ENCODE measurements around the gene ZAR1L. TPM values are rescaled to one million over a fixed set of nuclear protein-coding genes. Genes with fewer than 3 reads are reported as not detected.

The ZAR1L gene
- polyA plus RNA-seq, 2 of the 4 experiments (the other 2 are of a cell fraction), result not detected

DNA sequence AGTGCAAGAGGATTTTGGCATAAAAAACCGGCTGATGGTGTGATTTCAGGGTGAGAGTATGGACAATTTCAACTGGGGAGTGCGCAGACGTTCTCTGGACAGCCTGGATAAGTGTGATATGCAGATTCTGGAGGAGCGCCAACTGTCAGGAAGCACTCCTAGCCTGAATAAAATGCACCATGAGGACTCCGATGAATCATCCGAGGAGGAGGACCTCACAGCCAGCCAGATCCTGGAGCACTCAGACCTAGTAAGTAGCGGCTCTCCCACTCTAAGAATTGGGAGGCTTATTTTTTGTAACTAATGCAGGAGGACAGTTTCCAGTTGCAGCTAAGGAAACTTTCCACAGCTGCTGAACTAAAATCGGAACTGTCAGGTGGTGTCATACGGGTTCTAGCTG, 53.6 kb downstream of the ZAR1L start:
- no peak overlapping the region for H3K27ac ChIP-seq
- DNase-seq (ENCODE audit: low read depth in 1 of 2, low spot score in 1 of 2), result no peak
- 74% methylated on average over 9 of the region's 9 CpGs for WGBS (ENCODE audit: missing lambda C conversion rate)
- TF ChIP-seq PHF8 (IDR thresholded peaks at IDR 0.05; ENCODE audit: borderline replicate concordance, low read depth) (no peak), HDAC2 (IDR thresholded peaks at IDR 0.05) (no peak)
- no peak for FAIRE-seq
- no peak for ATAC-seq
- H3K4me2 ChIP-seq, result no peak overlapping the region
- no peaks in the 10 kb centered on the region for H3K9me3 ChIP-seq
- ChIA-PET CTCF (interaction anchor here (1.2 kb wide), 1 partner anchor 16 kb away, joined by 4 read pairs; no protein-coding TSS in a partner anchor), POLR2A (no interaction called here)
- H3K4me3 ChIP-seq, result no peak overlapping the region
- H3K4me1 ChIP-seq, result no peaks in the 10 kb centered on the region

DNA sequence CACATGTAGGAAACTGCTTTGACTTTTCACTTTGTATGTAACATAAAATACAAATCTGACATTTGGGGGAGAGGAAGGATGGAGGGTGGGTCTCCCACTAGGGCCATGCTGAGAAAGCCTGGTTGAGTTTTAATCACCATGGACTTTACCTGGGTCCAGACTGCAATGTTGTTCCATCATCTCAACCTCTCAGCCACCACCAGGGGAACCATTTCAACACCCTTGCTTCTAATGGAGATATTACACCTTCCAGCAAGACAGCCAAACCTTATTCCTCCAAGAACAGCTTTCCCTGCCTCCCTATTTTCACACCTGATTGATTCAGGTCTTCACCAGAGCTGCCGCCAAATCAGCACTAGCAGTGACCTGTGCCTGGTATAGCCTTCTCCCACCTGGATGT, 56.0 kb downstream of the ZAR1L start:
- Histone ChIP-seq H3K27ac (no peak overlapping the region), H3K4me2 (no peak overlapping the region), H3K4me1 (no peaks in the 10 kb centered on the region), H3K9me3 (no peaks in the 10 kb centered on the region), H3K4me3 (no peak overlapping the region)
- TF ChIP-seq HOXB5 (CRISPR knock-in tag; IDR thresholded peaks at IDR 0.05), result no peak
- TF ChIP-seq EHMT2 (IDR thresholded peaks at IDR 0.05; ENCODE audit: low read depth), result no peak
- no peak for TF ChIP-seq HOXA7 (CRISPR knock-in tag; IDR thresholded peaks at IDR 0.05)
- no peak for TF ChIP-seq FOSB (CRISPR knock-in tag; IDR thresholded peaks at IDR 0.05)
- TF ChIP-seq MAFK (IDR thresholded peaks at IDR 0.05; ENCODE audit: partially characterized antibody), result no peak
- no peak for TF ChIP-seq ESRRA (IDR thresholded peaks at IDR 0.05; ENCODE audit: borderline replicate concordance, low read length)
- TF ChIP-seq RCOR1 (IDR thresholded peaks at IDR 0.05; ENCODE audit: low read depth, low read length), result no peak
- no peak for TF ChIP-seq CEBPB (IDR thresholded peaks at IDR 0.05)
- no peak for TF ChIP-seq ZSCAN20 (CRISPR knock-in tag; IDR thresholded peaks at IDR 0.05)
- TF ChIP-seq CBX2 (IDR thresholded peaks at IDR 0.05; ENCODE audit: borderline replicate concordance, low read depth), result no peak
- TF ChIP-seq, protein P1, sequence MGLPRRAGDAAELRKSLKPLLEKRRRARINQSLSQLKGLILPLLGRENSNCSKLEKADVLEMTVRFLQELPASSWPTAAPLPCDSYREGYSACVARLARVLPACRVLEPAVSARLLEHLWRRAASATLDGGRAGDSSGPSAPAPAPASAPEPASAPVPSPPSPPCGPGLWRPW (IDR thresholded peaks at IDR 0.05), result no peak
- no peak for TF ChIP-seq NFE2L2 (conservative IDR thresholded peaks at IDR 0.05; ENCODE audit: low read length)
- no peak for TF ChIP-seq HEYL (CRISPR knock-in tag; IDR thresholded peaks at IDR 0.05)
- TF ChIP-seq, protein P2, sequence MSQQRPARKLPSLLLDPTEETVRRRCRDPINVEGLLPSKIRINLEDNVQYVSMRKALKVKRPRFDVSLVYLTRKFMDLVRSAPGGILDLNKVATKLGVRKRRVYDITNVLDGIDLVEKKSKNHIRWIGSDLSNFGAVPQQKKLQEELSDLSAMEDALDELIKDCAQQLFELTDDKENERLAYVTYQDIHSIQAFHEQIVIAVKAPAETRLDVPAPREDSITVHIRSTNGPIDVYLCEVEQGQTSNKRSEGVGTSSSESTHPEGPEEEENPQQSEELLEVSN (IDR thresholded peaks at IDR 0.05; ENCODE audit: borderline replicate concordance, low read depth), result no peak
- no peak for TF ChIP-seq RAD21 (conservative IDR thresholded peaks at IDR 0.05 in 1 of 2, IDR thresholded peaks at IDR 0.05 in 1 of 2)
- no peak for TF ChIP-seq CHD4 (IDR thresholded peaks at IDR 0.05; ENCODE audit: borderline replicate concordance)
- ChIA-PET POLR2A (no interaction called here), CTCF (interaction anchor here (2.9 kb wide), 1 partner anchor 12 kb away, joined by 8 read pairs; no protein-coding TSS in a partner anchor)
- DNase-seq (ENCODE audit: low read depth in 1 of 2, low spot score in 1 of 2) (peak in 1 of 2 experiments; percentile 2), ATAC-seq (peak; percentile 31 to 54; a peak in 2 of 6 replicates), FAIRE-seq (no peak)
- 100% methylated on average over 1 of the region's 1 CpG for WGBS (ENCODE audit: missing lambda C conversion rate)

DNA sequence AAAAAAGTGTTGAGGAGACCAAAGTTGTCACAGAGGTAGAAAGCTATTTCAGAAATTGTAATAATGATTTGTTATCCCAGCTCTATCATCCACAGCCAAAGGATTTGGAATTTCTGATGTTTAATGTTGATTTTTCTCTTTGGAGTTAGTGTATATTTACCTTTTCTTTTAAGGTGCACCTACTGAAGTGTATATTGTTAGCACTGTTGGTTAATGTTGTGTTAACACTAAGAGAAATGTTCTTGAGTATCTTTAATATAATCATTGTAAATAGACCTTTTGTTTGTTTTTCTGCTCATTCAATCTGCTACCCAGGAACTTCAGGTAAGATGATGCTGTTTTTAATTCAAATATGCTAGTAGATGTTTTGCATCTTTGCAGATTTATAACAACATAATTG, 57.5 kb downstream of the ZAR1L start:
- Histone ChIP-seq H3K4me2 (no peak overlapping the region), H3K4me3 (no peak overlapping the region), H3K27ac (no peak overlapping the region), H3K9me3 (no peaks in the 10 kb centered on the region), H3K4me1 (no peaks in the 10 kb centered on the region)
- FAIRE-seq, result no peak
- ChIA-PET POLR2A (no interaction called here), CTCF (no interaction called here)
- no peak for TF ChIP-seq CBX2 (IDR thresholded peaks at IDR 0.05; ENCODE audit: borderline replicate concordance, low read depth)
- no peak for ATAC-seq
- DNase-seq (ENCODE audit: low read depth in 1 of 2, low spot score in 1 of 2), result no peak

DNA sequence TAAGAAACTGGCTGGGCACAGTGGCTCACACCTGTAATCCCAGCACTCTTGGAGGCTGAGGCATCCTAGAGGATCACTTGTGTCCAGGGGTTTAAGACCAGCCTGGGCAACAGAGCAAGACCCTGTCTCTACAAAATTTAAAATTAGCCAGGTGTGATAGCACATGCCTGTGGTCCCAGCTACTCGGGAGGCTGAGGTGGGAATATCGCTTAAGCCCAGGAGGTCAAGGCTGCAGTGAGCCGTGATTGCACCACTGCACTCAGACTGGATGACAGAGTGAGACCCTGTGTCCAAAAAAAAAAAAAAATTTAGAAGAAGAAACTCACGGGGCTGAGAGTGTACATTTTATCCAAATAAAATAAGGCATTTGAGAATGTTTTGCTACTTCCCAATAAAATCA, 58.9 kb downstream of the ZAR1L start:
- ATAC-seq (no peak), DNase-seq (ENCODE audit: low read depth in 1 of 2, low spot score in 1 of 2) (no peak), FAIRE-seq (no peak)
- Histone ChIP-seq H3K4me1 (no peaks in the 10 kb centered on the region), H3K9me3 (no peaks in the 10 kb centered on the region), H3K27ac (no peak overlapping the region), H3K4me2 (peak overlapping the region; percentile 26; the same call in 1 of the 3 replicates), H3K4me3 (no peak overlapping the region)
- 64% methylated on average over 4 of the region's 4 CpGs for WGBS (ENCODE audit: missing lambda C conversion rate)
- POLR2A ChIA-PET, result no interaction called here
- CTCF ChIA-PET, result interaction anchor here (1.0 to 2.1 kb wide), 2 partner anchors 9 to 10 kb away, joined by 3 to 5 read pairs; no protein-coding TSS in a partner anchor
- TF ChIP-seq, protein P3, sequence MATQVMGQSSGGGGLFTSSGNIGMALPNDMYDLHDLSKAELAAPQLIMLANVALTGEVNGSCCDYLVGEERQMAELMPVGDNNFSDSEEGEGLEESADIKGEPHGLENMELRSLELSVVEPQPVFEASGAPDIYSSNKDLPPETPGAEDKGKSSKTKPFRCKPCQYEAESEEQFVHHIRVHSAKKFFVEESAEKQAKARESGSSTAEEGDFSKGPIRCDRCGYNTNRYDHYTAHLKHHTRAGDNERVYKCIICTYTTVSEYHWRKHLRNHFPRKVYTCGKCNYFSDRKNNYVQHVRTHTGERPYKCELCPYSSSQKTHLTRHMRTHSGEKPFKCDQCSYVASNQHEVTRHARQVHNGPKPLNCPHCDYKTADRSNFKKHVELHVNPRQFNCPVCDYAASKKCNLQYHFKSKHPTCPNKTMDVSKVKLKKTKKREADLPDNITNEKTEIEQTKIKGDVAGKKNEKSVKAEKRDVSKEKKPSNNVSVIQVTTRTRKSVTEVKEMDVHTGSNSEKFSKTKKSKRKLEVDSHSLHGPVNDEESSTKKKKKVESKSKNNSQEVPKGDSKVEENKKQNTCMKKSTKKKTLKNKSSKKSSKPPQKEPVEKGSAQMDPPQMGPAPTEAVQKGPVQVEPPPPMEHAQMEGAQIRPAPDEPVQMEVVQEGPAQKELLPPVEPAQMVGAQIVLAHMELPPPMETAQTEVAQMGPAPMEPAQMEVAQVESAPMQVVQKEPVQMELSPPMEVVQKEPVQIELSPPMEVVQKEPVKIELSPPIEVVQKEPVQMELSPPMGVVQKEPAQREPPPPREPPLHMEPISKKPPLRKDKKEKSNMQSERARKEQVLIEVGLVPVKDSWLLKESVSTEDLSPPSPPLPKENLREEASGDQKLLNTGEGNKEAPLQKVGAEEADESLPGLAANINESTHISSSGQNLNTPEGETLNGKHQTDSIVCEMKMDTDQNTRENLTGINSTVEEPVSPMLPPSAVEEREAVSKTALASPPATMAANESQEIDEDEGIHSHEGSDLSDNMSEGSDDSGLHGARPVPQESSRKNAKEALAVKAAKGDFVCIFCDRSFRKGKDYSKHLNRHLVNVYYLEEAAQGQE (IDR thresholded peaks at IDR 0.05), result no peak
- TF ChIP-seq, protein P4, sequence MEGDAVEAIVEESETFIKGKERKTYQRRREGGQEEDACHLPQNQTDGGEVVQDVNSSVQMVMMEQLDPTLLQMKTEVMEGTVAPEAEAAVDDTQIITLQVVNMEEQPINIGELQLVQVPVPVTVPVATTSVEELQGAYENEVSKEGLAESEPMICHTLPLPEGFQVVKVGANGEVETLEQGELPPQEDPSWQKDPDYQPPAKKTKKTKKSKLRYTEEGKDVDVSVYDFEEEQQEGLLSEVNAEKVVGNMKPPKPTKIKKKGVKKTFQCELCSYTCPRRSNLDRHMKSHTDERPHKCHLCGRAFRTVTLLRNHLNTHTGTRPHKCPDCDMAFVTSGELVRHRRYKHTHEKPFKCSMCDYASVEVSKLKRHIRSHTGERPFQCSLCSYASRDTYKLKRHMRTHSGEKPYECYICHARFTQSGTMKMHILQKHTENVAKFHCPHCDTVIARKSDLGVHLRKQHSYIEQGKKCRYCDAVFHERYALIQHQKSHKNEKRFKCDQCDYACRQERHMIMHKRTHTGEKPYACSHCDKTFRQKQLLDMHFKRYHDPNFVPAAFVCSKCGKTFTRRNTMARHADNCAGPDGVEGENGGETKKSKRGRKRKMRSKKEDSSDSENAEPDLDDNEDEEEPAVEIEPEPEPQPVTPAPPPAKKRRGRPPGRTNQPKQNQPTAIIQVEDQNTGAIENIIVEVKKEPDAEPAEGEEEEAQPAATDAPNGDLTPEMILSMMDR (IDR thresholded peaks at IDR 0.05), result no peak
- TF ChIP-seq PHF8 (IDR thresholded peaks at IDR 0.05; ENCODE audit: borderline replicate concordance, low read depth) (no peak), BHLHE40 (IDR thresholded peaks at IDR 0.05; ENCODE audit: low read depth, low read length) (no peak), RAD21 (conservative IDR thresholded peaks at IDR 0.05 in 1 of 2, IDR thresholded peaks at IDR 0.05 in 1 of 2) (no peak)
- TF ChIP-seq, protein P5, sequence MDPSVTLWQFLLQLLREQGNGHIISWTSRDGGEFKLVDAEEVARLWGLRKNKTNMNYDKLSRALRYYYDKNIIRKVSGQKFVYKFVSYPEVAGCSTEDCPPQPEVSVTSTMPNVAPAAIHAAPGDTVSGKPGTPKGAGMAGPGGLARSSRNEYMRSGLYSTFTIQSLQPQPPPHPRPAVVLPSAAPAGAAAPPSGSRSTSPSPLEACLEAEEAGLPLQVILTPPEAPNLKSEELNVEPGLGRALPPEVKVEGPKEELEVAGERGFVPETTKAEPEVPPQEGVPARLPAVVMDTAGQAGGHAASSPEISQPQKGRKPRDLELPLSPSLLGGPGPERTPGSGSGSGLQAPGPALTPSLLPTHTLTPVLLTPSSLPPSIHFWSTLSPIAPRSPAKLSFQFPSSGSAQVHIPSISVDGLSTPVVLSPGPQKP (IDR thresholded peaks at IDR 0.05; ENCODE audit: low read depth, low read length), result no peak
- TF ChIP-seq, protein P6, sequence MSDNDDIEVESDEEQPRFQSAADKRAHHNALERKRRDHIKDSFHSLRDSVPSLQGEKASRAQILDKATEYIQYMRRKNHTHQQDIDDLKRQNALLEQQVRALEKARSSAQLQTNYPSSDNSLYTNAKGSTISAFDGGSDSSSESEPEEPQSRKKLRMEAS (IDR thresholded peaks at IDR 0.05), result no peak

All from A549 (cell line).